Right cardiac atrium (tissue), 5 donors: ENCODE results near the gene ZBTB9. TPM values are rescaled to one million over a fixed set of nuclear protein-coding genes. Genes with fewer than 3 reads are reported as not detected.

Experiments
- ATAC-seq, 2 donors: fragments of 200-7000 bp; cut with Tn5 transposase; one replicate each; pipeline versions ENCODE4 v1.8.0 to v1.9.1; 2020; ENCODE audit warnings: moderate library complexity in 2 of 2, mild to moderate bottlenecking in 1 of 2
- DNase-seq, 3 donors: peaks; one replicate each; pipeline ENCODE4 v3.0.0-alpha.2; 2020
- H3K27ac ChIP-seq: one replicate; pipeline ENCODE4 v1.5.1; 2013; ENCODE audit warnings: mild to moderate bottlenecking, low read length, control low read depth, moderate library complexity
- H3K27me3 ChIP-seq: one replicate; pipeline ENCODE4 v1.6.1; 2013; ENCODE audit not compliant: control insufficient read depth, insufficient read depth
- H3K4me1 ChIP-seq: one replicate; pipeline ENCODE4 v1.6.1; 2013; ENCODE audit warnings: low read length; ENCODE audit not compliant: control insufficient read depth, insufficient read depth
- H3K4me3 ChIP-seq: one replicate; pipeline ENCODE4 v1.5.1; 2013; ENCODE audit warnings: low read length, control low read depth
- H3K9me3 ChIP-seq: one replicate; pipeline ENCODE4 v1.6.1; 2013; ENCODE audit warnings: low read length; ENCODE audit not compliant: control insufficient read depth
- WGBS: extraction: QIAGEN DNeasy Blood & Tissue Kit; methylation state at CpG from one replicate; pipeline ENCODE4 v1.1.7; 2013; 5-methylcytosine and 5-hydroxymethylcytosine counted together
- intact Hi-C, 4 donors: fragments of 100-400 bp; cut with DNase I; formaldehyde crosslinking; loops; one replicate each; pipeline versions ENCODE4 v1.11.0 to v1.14.0; 2022 to 2023
- polyA plus RNA-seq: library from polyadenylated mRNA; stranded (reverse); fragments of 200-250 nt; gene quantifications from one replicate; pipeline ENCODE4 v1.2.3, GENCODE V29; 2013
- total RNA-seq, 4 donors: library from RNA; stranded (reverse); fragmentation: NEBNext Ultra II Directional; extraction: Animal tissue kit (Norgen Biotek cat#: 25700); gene quantifications; one replicate each; pipeline ENCODE4 v1.2.1, GENCODE V29; 2021
- donor health status: healthy with polysubstance abuse.
- donor health status: DM: no; HTN: yes; CAD: no.
- donor health status: DM: no; HTN: no; CAD: no.
- donor health status: DM: no; HTN: yes; CAD: no; lungs with severe emphysema.
- donor health status: DM: yes; HTN: yes; CAD: no.

ZBTB9 gene
- total and polyA plus RNA-seq, 5 donors: 2.8 to 4.9 (median 4.2) TPM

GRCh38 chr6:33438978-33439594 lies 15.3 kb upstream of the ZBTB9 start:
- H3K27ac ChIP-seq: no peak overlapping the region
- ATAC-seq (no peak), DNase-seq (no peak)
- H3K27me3 ChIP-seq: no peaks in the 10 kb centered on the region
- WGBS: 95% methylated on average over 3 of the region's 3 CpGs
- no peaks in the 10 kb centered on the region for H3K9me3 ChIP-seq
- no peak overlapping the region for H3K4me3 ChIP-seq
- no peaks in the 10 kb centered on the region for H3K4me1 ChIP-seq
- intact Hi-C loops: no loop called here

GRCh38 chr6:33439956-33440648 lies 14.3 kb upstream of the ZBTB9 start:
- no peak for ATAC-seq
- no peak overlapping the region for H3K4me3 ChIP-seq
- no peaks in the 10 kb centered on the region for H3K4me1 ChIP-seq
- no peaks in the 10 kb centered on the region for H3K27me3 ChIP-seq
- WGBS: 73% methylated on average over 9 of the region's 9 CpGs
- no peak overlapping the region for H3K27ac ChIP-seq
- DNase-seq: no peak
- intact Hi-C loops: no loop called here
- H3K9me3 ChIP-seq: no peaks in the 10 kb centered on the region

GRCh38 chr6:33440649-33441309 lies 13.6 kb upstream of the ZBTB9 start:
- Histone ChIP-seq H3K27ac (no peak overlapping the region), H3K9me3 (no peaks in the 10 kb centered on the region), H3K27me3 (no peaks in the 10 kb centered on the region), H3K4me1 (no peaks in the 10 kb centered on the region), H3K4me3 (no peak overlapping the region)
- ATAC-seq (no peak), DNase-seq (no peak)
- intact Hi-C loops: no loop called here
- WGBS: 78% methylated on average over 19 of the region's 19 CpGs

GRCh38 chr6:33441457-33441856 lies 12.9 kb upstream of the ZBTB9 start:
- WGBS: 93% methylated on average over 9 of the region's 9 CpGs
- intact Hi-C loops: no loop called here
- H3K4me1 ChIP-seq: no peaks in the 10 kb centered on the region

GRCh38 chr6:33442283-33442682 lies 12.1 kb upstream of the ZBTB9 start:
- Histone ChIP-seq H3K27ac (no peak overlapping the region), H3K9me3 (no peaks in the 10 kb centered on the region), H3K27me3 (no peaks in the 10 kb centered on the region), H3K4me3 (no peak overlapping the region), H3K4me1 (no peaks in the 10 kb centered on the region)
- WGBS: 89% methylated on average over 8 of the region's 8 CpGs
- ATAC-seq: no peak
- DNase-seq: no peak
- intact Hi-C loops: no loop called here

More at GRCh38 chr6:33441457-33441856, 12.9 kb upstream of the ZBTB9 start:
- no peaks in the 10 kb centered on the region for H3K9me3 ChIP-seq
- no peaks in the 10 kb centered on the region for H3K27me3 ChIP-seq
- H3K4me3 ChIP-seq: no peak overlapping the region
- DNase-seq (no peak), ATAC-seq (no peak)
- no peak overlapping the region for H3K27ac ChIP-seq

- WGBS: 94% methylated on average over 17 of the region's 17 CpGs
- Histone ChIP-seq H3K4me3 (no peak overlapping the region), H3K27me3 (no peaks in the 10 kb centered on the region), H3K4me1 (no peaks in the 10 kb centered on the region), H3K27ac (no peak overlapping the region), H3K9me3 (no peaks in the 10 kb centered on the region)
- DNase-seq (no peak), ATAC-seq (no peak)
- intact Hi-C loops: no loop called here
Observed at GRCh38 chr6:33443025-33443424, 11.4 kb upstream of the ZBTB9 start.

GRCh38 chr6:33443619-33444504 lies 10.5 kb upstream of the ZBTB9 start:
- no peak overlapping the region for H3K27ac ChIP-seq
- ATAC-seq (no peak), DNase-seq (no peak)
- no peak overlapping the region for H3K4me3 ChIP-seq
- H3K9me3 ChIP-seq: no peaks in the 10 kb centered on the region
- intact Hi-C loops: no loop called here
- WGBS: 89% methylated on average over 18 of the region's 18 CpGs
- no peaks in the 10 kb centered on the region for H3K4me1 ChIP-seq
- H3K27me3 ChIP-seq: no peaks in the 10 kb centered on the region

- H3K27me3 ChIP-seq: no peaks in the 10 kb centered on the region
- DNase-seq (no peak), ATAC-seq (no peak)
- H3K4me3 ChIP-seq: no peak overlapping the region
- no peaks in the 10 kb centered on the region for H3K4me1 ChIP-seq
- intact Hi-C loops: no loop called here
- H3K9me3 ChIP-seq: no peaks in the 10 kb centered on the region
- H3K27ac ChIP-seq: no peak overlapping the region
- WGBS: 64% methylated on average over 3 of the region's 3 CpGs
Observed at GRCh38 chr6:33445119-33445603, 9.2 kb upstream of the ZBTB9 start.

GRCh38 chr6:33446356-33446755 lies 8.0 kb upstream of the ZBTB9 start:
- intact Hi-C loops: no loop called here

GRCh38 chr6:33450434-33450833 lies 3.9 kb upstream of the ZBTB9 start:
- WGBS: 54% methylated on average over 3 of the region's 3 CpGs
- intact Hi-C loops: no loop called here
- H3K27ac ChIP-seq: no peak overlapping the region

More at GRCh38 chr6:33446356-33446755, 8.0 kb upstream of the ZBTB9 start:
- Histone ChIP-seq H3K27ac (no peak overlapping the region), H3K4me1 (no peaks in the 10 kb centered on the region), H3K9me3 (no peaks in the 10 kb centered on the region), H3K4me3 (no peak overlapping the region), H3K27me3 (no peaks in the 10 kb centered on the region)
- DNase-seq: no peak
- ATAC-seq: no peak
- WGBS: 93% methylated on average over 10 of the region's 10 CpGs

More at GRCh38 chr6:33450434-33450833, 3.9 kb upstream of the ZBTB9 start:
- no peak overlapping the region for H3K4me3 ChIP-seq
- DNase-seq (no peak), ATAC-seq (no peak)
- H3K27me3 ChIP-seq: no peaks in the 10 kb centered on the region
- no peaks in the 10 kb centered on the region for H3K9me3 ChIP-seq
- H3K4me1 ChIP-seq: peaks cover 3% of the 10 kb centered on the region
